Measurements from ENCODE around the gene ARHGAP6.
"Not testable (repeated sequence)": the region's sequence is repeated elsewhere in the genome, so short reads cannot be mapped to it uniquely, and the experiment has no call there.

Gene ARHGAP6

DNA sequence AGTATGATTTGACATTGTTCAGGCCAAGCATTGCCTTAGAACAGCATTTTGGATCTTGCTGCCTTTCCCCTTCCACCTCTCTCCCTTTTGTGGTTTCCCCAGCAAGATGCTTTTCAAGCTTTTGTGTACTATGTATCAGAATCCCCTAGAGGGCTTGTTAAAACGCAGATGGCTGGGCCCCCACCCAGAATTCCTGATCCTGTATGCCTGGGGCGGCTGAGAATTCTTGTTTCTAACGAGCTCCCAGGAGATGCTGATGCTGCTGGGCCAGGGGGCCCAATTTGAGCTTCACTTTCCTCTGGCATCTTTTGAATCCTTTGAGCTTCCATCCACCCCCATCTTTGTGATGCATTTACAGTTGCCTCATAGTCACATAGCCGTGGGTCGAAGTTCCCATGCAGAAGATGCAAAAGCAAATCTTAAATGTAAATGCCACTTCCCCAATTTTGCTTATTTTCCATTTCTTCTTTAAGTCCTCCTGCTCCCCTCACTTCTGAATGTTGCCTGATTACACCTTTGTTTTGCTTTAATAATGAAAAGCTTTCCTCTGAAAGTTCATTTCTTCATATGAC lies 536.1 kb downstream of the ARHGAP6 start:
- H3K4me3 ChIP-seq: no peak overlapping the region
- intact Hi-C loops (cut with DNase I; ENCODE audit: low total_unique reads): no loop called here
- H3K36me3 ChIP-seq: no peaks in the 10 kb centered on the region
- no peak for DNase-seq
- no peaks in the 10 kb centered on the region for H3K9me3 ChIP-seq
- no peaks in the 10 kb centered on the region for H3K4me1 ChIP-seq
- TF ChIP-seq, protein P1, sequence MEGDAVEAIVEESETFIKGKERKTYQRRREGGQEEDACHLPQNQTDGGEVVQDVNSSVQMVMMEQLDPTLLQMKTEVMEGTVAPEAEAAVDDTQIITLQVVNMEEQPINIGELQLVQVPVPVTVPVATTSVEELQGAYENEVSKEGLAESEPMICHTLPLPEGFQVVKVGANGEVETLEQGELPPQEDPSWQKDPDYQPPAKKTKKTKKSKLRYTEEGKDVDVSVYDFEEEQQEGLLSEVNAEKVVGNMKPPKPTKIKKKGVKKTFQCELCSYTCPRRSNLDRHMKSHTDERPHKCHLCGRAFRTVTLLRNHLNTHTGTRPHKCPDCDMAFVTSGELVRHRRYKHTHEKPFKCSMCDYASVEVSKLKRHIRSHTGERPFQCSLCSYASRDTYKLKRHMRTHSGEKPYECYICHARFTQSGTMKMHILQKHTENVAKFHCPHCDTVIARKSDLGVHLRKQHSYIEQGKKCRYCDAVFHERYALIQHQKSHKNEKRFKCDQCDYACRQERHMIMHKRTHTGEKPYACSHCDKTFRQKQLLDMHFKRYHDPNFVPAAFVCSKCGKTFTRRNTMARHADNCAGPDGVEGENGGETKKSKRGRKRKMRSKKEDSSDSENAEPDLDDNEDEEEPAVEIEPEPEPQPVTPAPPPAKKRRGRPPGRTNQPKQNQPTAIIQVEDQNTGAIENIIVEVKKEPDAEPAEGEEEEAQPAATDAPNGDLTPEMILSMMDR (IDR thresholded peaks at IDR 0.05): no peak
- no peak overlapping the region for H3K27ac ChIP-seq
- no peaks in the 10 kb centered on the region for H3K27me3 ChIP-seq

DNA sequence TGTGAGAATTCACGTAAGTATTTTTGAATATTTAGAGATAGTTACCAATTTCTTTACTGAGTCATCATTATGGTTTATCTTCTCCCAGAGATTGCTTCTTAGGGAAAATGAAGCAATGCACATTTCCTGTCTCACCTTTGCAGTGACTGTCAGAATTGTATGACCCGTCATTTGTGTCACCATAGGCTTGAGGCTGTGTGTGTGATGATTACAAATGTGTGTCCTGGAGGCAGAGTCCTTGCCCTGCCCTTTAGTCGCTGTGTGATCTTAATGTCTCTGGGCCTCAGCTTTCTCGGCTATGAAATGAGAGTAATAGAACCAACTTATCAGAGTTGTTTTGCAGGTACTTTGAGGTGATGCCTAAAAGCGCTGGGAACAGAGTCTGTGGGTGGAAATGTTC lies 540.7 kb downstream of the ARHGAP6 start:
- TF ChIP-seq, protein P1 (IDR thresholded peaks at IDR 0.05): no peak
- Histone ChIP-seq H3K4me1 (no peaks in the 10 kb centered on the region), H3K27ac (no peak overlapping the region), H3K4me3 (no peak overlapping the region), H3K9me3 (no peaks in the 10 kb centered on the region), H3K27me3 (no peaks in the 10 kb centered on the region), H3K36me3 (peaks cover 0 to 21% (median 0%) of the 10 kb centered on the region in 3 donors)
- intact Hi-C loops (cut with DNase I; ENCODE audit: low total_unique reads): no loop called here
- no peak for DNase-seq

DNA sequence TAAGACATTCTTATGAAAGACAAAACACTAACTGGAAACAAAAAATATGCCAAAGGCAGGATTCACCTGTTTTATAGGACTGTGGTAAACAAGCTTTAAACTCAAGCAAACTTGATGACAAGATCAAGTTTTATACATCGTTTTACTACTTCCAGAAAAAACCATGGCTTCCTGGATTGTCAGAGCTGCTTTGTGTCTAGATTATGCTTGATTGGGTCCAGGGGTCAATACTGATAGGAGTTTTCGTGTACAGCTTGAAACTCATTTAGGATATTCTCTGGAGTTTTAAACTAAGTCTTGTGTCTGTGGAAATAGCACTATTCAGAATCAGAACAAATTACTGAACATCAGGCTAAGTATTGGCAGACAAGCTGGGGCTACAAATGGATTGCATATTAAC lies 541.6 kb downstream of the ARHGAP6 start:
- TF ChIP-seq, protein P1 (IDR thresholded peaks at IDR 0.05): no peak
- no peaks in the 10 kb centered on the region for H3K9me3 ChIP-seq
- no peak for DNase-seq
- peaks cover 0 to 29% (median 0%) of the 10 kb centered on the region in 3 donors for H3K36me3 ChIP-seq
- no peak overlapping the region for H3K27ac ChIP-seq
- H3K4me3 ChIP-seq: no peak overlapping the region
- intact Hi-C loops (cut with DNase I; ENCODE audit: low total_unique reads): no loop called here
- no peaks in the 10 kb centered on the region for H3K4me1 ChIP-seq
- H3K27me3 ChIP-seq: no peaks in the 10 kb centered on the region

DNA sequence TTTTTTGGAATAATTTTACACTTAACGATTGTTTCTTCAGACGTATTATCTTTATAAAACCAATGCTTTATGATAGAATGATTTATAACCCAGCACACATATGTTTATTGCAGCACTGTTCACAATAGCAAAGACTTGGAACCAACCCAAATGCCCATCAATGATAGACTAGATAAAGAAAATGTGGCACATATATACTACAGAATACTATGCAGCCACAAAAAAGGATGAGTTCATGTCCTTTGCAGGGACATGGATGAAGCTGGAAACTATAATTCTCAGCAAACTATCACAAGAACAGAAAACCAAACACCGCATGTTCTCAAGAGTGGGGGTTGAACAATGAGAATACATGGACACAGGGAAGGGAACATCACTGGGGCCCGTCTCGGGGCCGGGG lies 542.6 kb downstream of the ARHGAP6 start:
- H3K27ac ChIP-seq; DNase-seq; H3K4me3 ChIP-seq; H3K27me3 ChIP-seq; intact Hi-C loops (cut with DNase I; ENCODE audit: low total_unique reads); H3K9me3 ChIP-seq; H3K4me1 ChIP-seq: not testable (repeated sequence)
- H3K36me3 ChIP-seq: peaks cover 0 to 39% (median 4%) of the 10 kb centered on the region in 3 donors

DNA sequence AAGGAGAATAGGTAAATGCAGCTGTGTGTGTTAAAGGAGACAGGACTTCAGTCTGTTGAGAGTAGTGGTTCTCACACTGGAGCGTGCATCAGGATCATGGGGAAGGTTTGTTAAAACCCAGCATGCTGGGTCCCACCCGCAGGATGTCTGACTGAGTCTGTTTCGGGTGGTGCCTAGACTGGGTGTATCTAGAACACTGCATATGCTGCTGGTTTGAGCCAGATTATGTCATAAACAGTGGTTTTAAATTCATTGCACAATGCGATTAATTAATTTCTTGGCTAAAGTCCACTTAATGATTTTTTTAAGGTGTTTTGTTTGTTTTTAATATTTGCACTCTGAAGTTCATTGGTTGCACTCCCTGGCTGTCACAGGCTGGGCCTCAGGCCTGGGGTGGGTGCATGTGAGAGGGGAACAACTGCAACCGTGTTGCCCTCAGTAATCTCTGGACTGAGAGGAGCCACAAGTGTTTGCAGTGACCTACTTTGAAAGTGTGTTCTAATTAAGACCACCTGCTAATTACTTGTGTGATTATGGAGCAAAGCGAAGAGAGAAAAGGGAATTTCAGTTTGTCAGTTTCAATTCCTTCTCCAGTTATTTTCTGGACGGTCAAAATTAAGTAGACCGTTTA lies 546.3 kb downstream of the ARHGAP6 start:
- Histone ChIP-seq H3K27me3 (no peaks in the 10 kb centered on the region), H3K36me3 (peaks cover 23 to 69% (median 24%) of the 10 kb centered on the region in 3 donors), H3K4me1 (no peaks in the 10 kb centered on the region), H3K4me3 (no peak overlapping the region), H3K27ac (no peak overlapping the region), H3K9me3 (no peaks in the 10 kb centered on the region)
- intact Hi-C loops (cut with DNase I; ENCODE audit: low total_unique reads): no loop called here
- TF ChIP-seq, protein P1 (IDR thresholded peaks at IDR 0.05): no peak
- DNase-seq: no peak

DNA sequence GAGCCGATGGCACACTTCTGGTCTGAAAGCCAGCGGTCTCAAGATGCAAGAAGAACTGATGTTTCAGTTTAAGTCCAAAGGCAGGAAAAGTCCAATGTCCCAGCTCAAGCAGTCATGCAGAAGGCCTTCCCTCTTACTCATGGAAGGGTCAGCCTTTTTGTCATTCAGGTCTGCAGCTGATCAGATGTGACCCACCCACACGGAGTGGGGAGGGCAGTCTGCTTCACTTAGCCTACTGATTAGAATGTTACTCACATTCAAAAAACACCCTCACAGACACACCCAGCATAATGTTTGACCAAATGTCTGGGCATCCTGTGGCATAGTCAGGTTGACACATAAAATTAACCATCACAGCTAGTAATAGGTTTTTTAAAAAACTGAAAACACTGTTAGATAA lies 548.0 kb downstream of the ARHGAP6 start:
- intact Hi-C loops (cut with DNase I; ENCODE audit: low total_unique reads): no loop called here
- H3K4me3 ChIP-seq: no peak overlapping the region
- H3K27ac ChIP-seq: no peak overlapping the region
- no peaks in the 10 kb centered on the region for H3K27me3 ChIP-seq
- DNase-seq: no peak
- H3K9me3 ChIP-seq: no peaks in the 10 kb centered on the region
- TF ChIP-seq, protein P1 (IDR thresholded peaks at IDR 0.05): no peak
- peaks cover 0 to 5% (median 1%) of the 10 kb centered on the region in 4 donors for H3K4me1 ChIP-seq
- peaks cover 23 to 71% (median 24%) of the 10 kb centered on the region in 3 donors for H3K36me3 ChIP-seq
